HepG2 (cell line): Measurements from ENCODE around the gene FASTKD3. TPM values are rescaled to one million over a fixed set of nuclear protein-coding genes. Genes with fewer than 3 reads are reported as not detected.

ENCODE experiments used
- ATAC-seq: fragments of 200-7000 bp; cut with Tn5 transposase; 3 replicates; pipeline ENCODE4 v1.9.1; 2020; ENCODE audit warnings: mild to moderate bottlenecking, moderate library complexity
- BruUV-seq: library from RNA; stranded (reverse); fragments of 400-500 nt; replicated peaks from 2 replicates; lab custom pipeline; 2021; lab: Mats Ljungman, UMichigan
- CTCF ChIA-PET: fragments of 300-600 bp; formaldehyde crosslinking; extraction: SDS; loops from one replicate; lab custom pipeline; 2021; ENCODE audit warnings: low total read pairs, inconsistent platforms, low intra/inter-chr PET ratio; lab: Yijun Ruan, JAX
- POLR2A ChIA-PET: fragments of 350-600 bp; sonication (Branson Sonifier 250); formaldehyde crosslinking; loops from one replicate; lab custom pipeline; 2020; ENCODE audit warnings: antibody characterized with exemption, inconsistent platforms; lab: Yijun Ruan, JAX
- DNase-seq: peaks from one replicate; pipeline ENCODE4 v3.0.0-alpha.2; 2015; ENCODE audit warnings: low spot score
- FAIRE-seq: peaks from 3 replicates; lab custom pipeline; 2011; peaks lifted over from hg19 to GRCh38; lab: Jason Lieb, UNC
- H2AFZ ChIP-seq: one replicate; pipeline ENCODE4 v1.6.1; 2011; ENCODE audit warnings: low read length, inconsistent platforms
- H3K27ac ChIP-seq: fragments of 300-600 bp; 3 replicates; pipeline ENCODE4 v1.8.0; 2011; ENCODE audit warnings: mixed run types, mild to moderate bottlenecking, mixed read lengths, low read length, inconsistent platforms; ENCODE audit not compliant: insufficient read depth; ENCODE audit errors: extremely low read length
- H3K27me3 ChIP-seq, 2 experiments: fragments of 200-600 bp in 1 of 2; 2 replicates in 1 of 2; 3 replicates in 1 of 2; pipeline versions ENCODE4 v1.6.0 to v1.8.0; 2011; ENCODE audit warnings: low read length in 2 of 2, mild to moderate bottlenecking in 2 of 2, moderate library complexity in 2 of 2, inconsistent platforms in 1 of 2; ENCODE audit not compliant: insufficient read depth in 2 of 2, control insufficient read depth in 1 of 2
- H3K36me3 ChIP-seq, 2 experiments: fragments of 200-600 bp in 1 of 2; replicated peaks in 1 of 2; 2 replicates in 1 of 2; 3 replicates in 1 of 2; pipeline versions ENCODE4 v1.5.1 to v1.8.0; 2011; ENCODE audit warnings: low read length in 2 of 2, inconsistent platforms in 1 of 2; ENCODE audit not compliant: insufficient read depth in 2 of 2, control insufficient read depth in 1 of 2
- H3K4me1 ChIP-seq: 2 replicates; pipeline ENCODE4 v1.5.1; 2012; ENCODE audit warnings: low read length, inconsistent platforms; ENCODE audit not compliant: insufficient read depth
- H3K4me2 ChIP-seq: 2 replicates; pipeline ENCODE4 v1.6.0; 2011; ENCODE audit warnings: low read depth, low read length, inconsistent platforms
- H3K4me3 ChIP-seq, 3 experiments: fragments of 200-600 bp in 1 of 3; sonication (generic), shearing (Covaris generic) in 1 of 3; replicated peaks in 1 of 3; 2 replicates each; pipeline ENCODE4 v1.5.1; 2011 to 2016; ENCODE audit warnings: low read length in 3 of 3, inconsistent platforms in 2 of 3, low read depth in 2 of 3, mild to moderate bottlenecking in 2 of 3, control low read depth in 1 of 3, mixed read lengths in 1 of 3; ENCODE audit not compliant: insufficient read depth in 1 of 3
- H3K79me2 ChIP-seq: one replicate; pipeline ENCODE4 v1.6.1; 2011; ENCODE audit warnings: low read length, inconsistent platforms; ENCODE audit not compliant: insufficient read depth
- H3K9ac ChIP-seq: 2 replicates; pipeline ENCODE4 v1.6.0; 2011; ENCODE audit warnings: mild to moderate bottlenecking, low read depth, low read length, inconsistent platforms; ENCODE audit not compliant: insufficient read depth
- H3K9me3 ChIP-seq: 2 replicates; pipeline ENCODE4 v1.5.1; 2012; ENCODE audit warnings: mild to moderate bottlenecking, low read length
- H4K20me1 ChIP-seq: 2 replicates; pipeline ENCODE4 v1.6.0; 2011; ENCODE audit warnings: inconsistent platforms, mild to moderate bottlenecking, low read length, moderate library complexity; ENCODE audit not compliant: insufficient read depth
- ATM ChIP-seq: fragments of 450-650 bp; IDR thresholded peaks from 2 replicates; pipeline ENCODE4 v1.7.1; 2017; ENCODE audit warnings: mild to moderate bottlenecking, borderline replicate concordance
- CCDC6 ChIP-seq: sonication (generic); formaldehyde crosslinking; IDR thresholded peaks from 2 replicates; pipeline ENCODE4 v1.8.1; 2022; ENCODE audit warnings: mild to moderate bottlenecking, missing genetic modification reagents, moderate library complexity
- HMG20A ChIP-seq: IDR thresholded peaks from 2 replicates; pipeline ENCODE4 v1.6.1; 2016; ENCODE audit warnings: borderline replicate concordance
- NFYC ChIP-seq: IDR thresholded peaks from 2 replicates; pipeline ENCODE4 v1.6.1; 2016; ENCODE audit warnings: missing genetic modification reagents, missing compliant biosample characterization
- POLR2AphosphoS5 ChIP-seq: IDR thresholded peaks from 2 replicates; pipeline ENCODE4 v1.6.1; 2012; ENCODE audit warnings: low read depth, low read length
- SETDB1 ChIP-seq: sonication (generic); formaldehyde crosslinking; IDR thresholded peaks from 2 replicates; pipeline ENCODE4 v1.5.1; 2020; ENCODE audit warnings: missing genetic modification reagents, mild to moderate bottlenecking, borderline replicate concordance
- SIX1 ChIP-seq: sonication (generic); formaldehyde crosslinking; IDR thresholded peaks from 2 replicates; pipeline ENCODE4 v1.4.0; 2020; ENCODE audit warnings: missing genetic modification reagents, borderline replicate concordance
- SMC3 ChIP-seq: IDR thresholded peaks from 2 replicates; pipeline ENCODE4 v1.6.1; 2011; ENCODE audit warnings: low read length, improper control_type of control experiment
- STAG1 ChIP-seq: sonication (generic); formaldehyde crosslinking; IDR thresholded peaks from 2 replicates; pipeline ENCODE4 v1.4.0; 2020; ENCODE audit warnings: missing genetic modification reagents
- TRIM24 ChIP-seq: sonication (generic); formaldehyde crosslinking; IDR thresholded peaks from 2 replicates; pipeline ENCODE4 v1.8.0; 2022; ENCODE audit warnings: mild to moderate bottlenecking, missing genetic modification reagents
- ZFYVE20 ChIP-seq: sonication (generic); formaldehyde crosslinking; IDR thresholded peaks from 2 replicates; pipeline ENCODE4 v1.8.0; 2023; ENCODE audit warnings: low read depth, mild to moderate bottlenecking, moderate library complexity, missing genetic modification reagents, borderline replicate concordance
- ZNF17 ChIP-seq: sonication (generic); formaldehyde crosslinking; IDR thresholded peaks from 2 replicates; pipeline ENCODE4 v1.5.0; 2020; ENCODE audit warnings: mild to moderate bottlenecking, missing genetic modification reagents
- ZNF18 ChIP-seq: sonication (generic); formaldehyde crosslinking; IDR thresholded peaks from 2 replicates; pipeline ENCODE4 v1.8.0; 2022; ENCODE audit warnings: mild to moderate bottlenecking, missing genetic modification reagents; ENCODE audit not compliant: insufficient replicate concordance
- WGBS: methylation state at CpG from one replicate; pipeline ENCODE4 v1.1.6; 2017; ENCODE audit warnings: low lambda C conversion rate; 5-methylcytosine and 5-hydroxymethylcytosine counted together
- in situ Hi-C: cut with HindIII; loops from 2 replicates; pipeline ENCODE4 v1.10.0; 2017; ENCODE audit warnings: low pct_unique_long_range_greater_than_20kb; ENCODE audit not compliant: extremely low pct_ligation_motif_present
- intact Hi-C: fragments of 100-400 bp; cut with micrococcal nuclease; formaldehyde crosslinking; loops from one replicate; pipeline ENCODE4 v1.10.0; 2022; ENCODE audit not compliant: unreplicated experiment
- polyA plus RNA-seq, 8 experiments: library from polyadenylated mRNA; depleted of rRNA in 3 of 8; stranded (reverse) in 7 of 8; unstranded in 1 of 8; fragments of >200 nt; fragmentation: Illumina TruSeq in 4 of 8; extraction: Trizol in 4 of 8; gene quantifications; 2 replicates each; pipeline versions ENCODE4 v1.2.1 to v1.2.3, GENCODE V29; 2011 to 2016; ENCODE audit warnings: low read depth in 4 of 8, missing spikeins in 1 of 8, mixed read lengths in 1 of 8; ENCODE audit not compliant: insufficient read depth in 1 of 8
- total RNA-seq, 5 experiments: library from RNA; depleted of rRNA; stranded (reverse); fragments of >200 nt; fragmentation: Illumina TruSeq; extraction: Trizol; gene quantifications; 2 replicates each; pipeline ENCODE4 v1.2.3, GENCODE V29; 2016; ENCODE audit warnings: low read depth in 1 of 5
- TF ChIP-seq, protein P1 (sequence below): sonication (generic); formaldehyde crosslinking; IDR thresholded peaks from 2 replicates; pipeline ENCODE4 v1.8.1; 2023; ENCODE audit warnings: mild to moderate bottlenecking, missing genetic modification reagents, borderline replicate concordance
- TF ChIP-seq, protein P2 (sequence below): sonication (generic); formaldehyde crosslinking; IDR thresholded peaks from 2 replicates; pipeline ENCODE4 v1.4.0; 2020; ENCODE audit warnings: missing genetic modification reagents

The FASTKD3 gene
- total and polyA plus RNA-seq, 2 of the 13 experiments (the other 11 are each of a cell fraction or from before 2014, with no cell fraction given) = 6.9 to 17.8 TPM

GRCh38 chr5:7852988-7853387, 15.8 kb downstream of the FASTKD3 start:
- Histone ChIP-seq H3K4me1 (peaks cover 25% of the 10 kb centered on the region), H4K20me1 (no peaks in the 10 kb centered on the region), H3K79me2 (no peaks in the 10 kb centered on the region), H3K9ac (no peak overlapping the region), H3K4me3 (no peak overlapping the region), H3K36me3 (no peaks in the 10 kb centered on the region), H3K4me2 (no peak overlapping the region), H2AFZ (no peak overlapping the region), H3K27ac (no peak overlapping the region), H3K9me3 (no peaks in the 10 kb centered on the region), H3K27me3 (peaks cover 3 to 10% of the 10 kb centered on the region in 2 experiments; a peak in 2 of 5 replicates)
- TF ChIP-seq SETDB1 (CRISPR knock-in tag) = no peak
- TF ChIP-seq, protein P1, sequence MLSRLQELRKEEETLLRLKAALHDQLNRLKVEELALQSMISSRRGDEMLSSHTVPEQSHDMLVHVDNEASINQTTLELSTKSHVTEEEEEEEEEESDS = no peak
- no peak for TF ChIP-seq CCDC6 (CRISPR knock-in tag)
- no peak for TF ChIP-seq TRIM24
- TF ChIP-seq POLR2AphosphoS5 = no peak
- no peak for TF ChIP-seq SMC3
- no peak for TF ChIP-seq HMG20A (CRISPR knock-in tag)
- no peak for TF ChIP-seq ZNF17 (CRISPR knock-in tag)
- TF ChIP-seq STAG1 (CRISPR knock-in tag) = no peak
- WGBS = 44% methylated on average over 2 of the region's 2 CpGs
- POLR2A ChIA-PET = no interaction called here
- no peak for DNase-seq
- no peak for ATAC-seq
- intact Hi-C loops (no loop called here), in situ Hi-C loops (no loop called here)
- no peak for FAIRE-seq
- BruUV-seq = no TSS peak
- CTCF ChIA-PET = no interaction called here

- Histone ChIP-seq H3K9ac (no peak overlapping the region), H4K20me1 (no peaks in the 10 kb centered on the region), H3K27me3 (peaks cover 3 to 10% of the 10 kb centered on the region in 2 experiments; a peak in 2 of 5 replicates), H3K27ac (no peak overlapping the region), H3K4me2 (no peak overlapping the region), H2AFZ (no peak overlapping the region), H3K79me2 (no peaks in the 10 kb centered on the region), H3K36me3 (no peaks in the 10 kb centered on the region), H3K9me3 (no peaks in the 10 kb centered on the region), H3K4me1 (peaks cover 25% of the 10 kb centered on the region), H3K4me3 (no peak overlapping the region)
- in situ Hi-C loops = no loop called here
- POLR2A ChIA-PET = interaction anchor here (3.6 kb wide), 1 partner anchor 16 kb away, joined by 18 read pairs; the partner anchor contains the start of genes FASTKD3 and MTRR
- no peak for FAIRE-seq
- intact Hi-C loops = no loop called here
- 20% methylated on average over 1 of the region's 1 CpG for WGBS
- no peak for DNase-seq
- no peak for ATAC-seq
- CTCF ChIA-PET = no interaction called here
- no TSS peak for BruUV-seq
- no peak for TF ChIP-seq ATM
- no peak for TF ChIP-seq SIX1
- TF ChIP-seq NFYC (CRISPR knock-in tag) = no peak
- TF ChIP-seq ZNF18 = no peak
- no peak for TF ChIP-seq ZFYVE20 (CRISPR knock-in tag)
- TF ChIP-seq, protein P2, sequence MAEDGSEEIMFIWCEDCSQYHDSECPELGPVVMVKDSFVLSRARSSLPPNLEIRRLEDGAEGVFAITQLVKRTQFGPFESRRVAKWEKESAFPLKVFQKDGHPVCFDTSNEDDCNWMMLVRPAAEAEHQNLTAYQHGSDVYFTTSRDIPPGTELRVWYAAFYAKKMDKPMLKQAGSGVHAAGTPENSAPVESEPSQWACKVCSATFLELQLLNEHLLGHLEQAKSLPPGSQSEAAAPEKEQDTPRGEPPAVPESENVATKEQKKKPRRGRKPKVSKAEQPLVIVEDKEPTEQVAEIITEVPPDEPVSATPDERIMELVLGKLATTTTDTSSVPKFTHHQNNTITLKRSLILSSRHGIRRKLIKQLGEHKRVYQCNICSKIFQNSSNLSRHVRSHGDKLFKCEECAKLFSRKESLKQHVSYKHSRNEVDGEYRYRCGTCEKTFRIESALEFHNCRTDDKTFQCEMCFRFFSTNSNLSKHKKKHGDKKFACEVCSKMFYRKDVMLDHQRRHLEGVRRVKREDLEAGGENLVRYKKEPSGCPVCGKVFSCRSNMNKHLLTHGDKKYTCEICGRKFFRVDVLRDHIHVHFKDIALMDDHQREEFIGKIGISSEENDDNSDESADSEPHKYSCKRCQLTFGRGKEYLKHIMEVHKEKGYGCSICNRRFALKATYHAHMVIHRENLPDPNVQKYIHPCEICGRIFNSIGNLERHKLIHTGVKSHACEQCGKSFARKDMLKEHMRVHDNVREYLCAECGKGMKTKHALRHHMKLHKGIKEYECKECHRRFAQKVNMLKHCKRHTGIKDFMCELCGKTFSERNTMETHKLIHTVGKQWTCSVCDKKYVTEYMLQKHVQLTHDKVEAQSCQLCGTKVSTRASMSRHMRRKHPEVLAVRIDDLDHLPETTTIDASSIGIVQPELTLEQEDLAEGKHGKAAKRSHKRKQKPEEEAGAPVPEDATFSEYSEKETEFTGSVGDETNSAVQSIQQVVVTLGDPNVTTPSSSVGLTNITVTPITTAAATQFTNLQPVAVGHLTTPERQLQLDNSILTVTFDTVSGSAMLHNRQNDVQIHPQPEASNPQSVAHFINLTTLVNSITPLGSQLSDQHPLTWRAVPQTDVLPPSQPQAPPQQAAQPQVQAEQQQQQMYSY = no peak
Observed at GRCh38 chr5:7852542-7852941, 16.3 kb downstream of the FASTKD3 start.
